Epithelial cell of umbilical artery (primary cell): ENCODE results near the gene SPIN2B. TPM values are rescaled to one million over a fixed set of nuclear protein-coding genes. Genes with fewer than 3 reads are reported as not detected.

ENCODE experiments used
- total RNA-seq: library from RNA; depleted of rRNA; stranded (reverse); fragments of >200 nt; gene quantifications from 2 replicates; pipeline ENCODE4 v1.2.3, GENCODE V29; 2014

The SPIN2B gene
- total RNA-seq = 6.8 and 7.6 TPM in 2 replicates

DNA sequence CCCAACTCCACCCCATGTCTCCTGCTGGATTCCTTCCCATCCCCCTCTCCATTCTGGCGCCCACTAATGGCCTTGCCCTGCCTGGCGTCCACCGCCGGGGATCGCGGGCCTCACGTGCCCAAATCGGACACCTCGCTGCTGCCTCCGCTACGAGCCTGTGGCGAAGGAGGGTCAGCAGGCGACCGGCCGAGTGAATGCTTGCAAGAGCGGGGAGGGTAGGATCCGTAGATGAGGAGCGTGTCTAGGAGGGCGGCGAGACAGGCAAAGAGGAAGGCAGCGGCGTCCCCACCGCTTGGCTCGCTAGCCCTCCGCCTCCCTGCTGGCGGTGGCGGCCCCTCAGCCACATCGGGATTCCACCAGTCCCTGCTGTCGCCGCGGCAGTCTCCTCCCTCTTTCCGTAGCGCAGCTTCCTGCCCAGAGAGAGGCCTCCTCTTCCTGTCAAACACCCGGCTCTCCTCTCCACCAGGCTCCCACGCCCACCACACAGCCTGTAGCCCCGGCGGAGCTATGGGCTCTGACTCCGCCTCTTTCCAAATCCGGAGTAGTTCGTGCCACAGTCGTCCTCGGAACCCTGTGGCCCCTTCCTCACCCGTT lies at the start of gene SPIN2B:
SPIN2B (minus strand) TSS at position 387 of the 594 bp plus-strand sequence.

DNA sequence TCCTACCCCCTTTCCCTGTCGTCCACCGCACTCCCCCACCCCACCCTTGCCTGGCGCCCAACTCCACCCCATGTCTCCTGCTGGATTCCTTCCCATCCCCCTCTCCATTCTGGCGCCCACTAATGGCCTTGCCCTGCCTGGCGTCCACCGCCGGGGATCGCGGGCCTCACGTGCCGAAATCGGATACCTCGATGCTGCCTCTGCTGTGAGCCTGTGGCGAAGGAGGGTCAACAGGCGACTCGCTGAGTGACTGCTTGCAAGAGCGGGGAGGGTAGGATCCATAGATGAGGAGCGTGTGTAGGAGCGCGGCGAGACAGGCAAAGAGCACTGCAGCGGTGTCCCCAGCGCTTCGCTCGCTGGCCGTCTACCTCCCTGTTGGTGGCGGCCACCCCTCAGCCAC lies 15.7 kb upstream of the SPIN2B start, which contains the start of gene SPIN2A:
SPIN2A (minus strand) TSS at position 325 of the 400 bp plus-strand sequence. CDS start 800 bp downstream, outside the sequence.

Other genes with a start within 250 kb of the SPIN2B start
- 2.9 and 6.4 TPM in 2 replicates for gene SPIN3, start 126.0 kb downstream of the SPIN2B start, total RNA-seq
- not detected in 2 replicates for gene SPIN2A, start 15.8 kb upstream of the SPIN2B start, total RNA-seq
- gene FAAH2, start 165.2 kb upstream of the SPIN2B start, total RNA-seq = 0.65 TPM in 1 of 2 replicates, not detected in the other